ENCODE results near the gene TENM4.

Gene TENM4

DNA sequence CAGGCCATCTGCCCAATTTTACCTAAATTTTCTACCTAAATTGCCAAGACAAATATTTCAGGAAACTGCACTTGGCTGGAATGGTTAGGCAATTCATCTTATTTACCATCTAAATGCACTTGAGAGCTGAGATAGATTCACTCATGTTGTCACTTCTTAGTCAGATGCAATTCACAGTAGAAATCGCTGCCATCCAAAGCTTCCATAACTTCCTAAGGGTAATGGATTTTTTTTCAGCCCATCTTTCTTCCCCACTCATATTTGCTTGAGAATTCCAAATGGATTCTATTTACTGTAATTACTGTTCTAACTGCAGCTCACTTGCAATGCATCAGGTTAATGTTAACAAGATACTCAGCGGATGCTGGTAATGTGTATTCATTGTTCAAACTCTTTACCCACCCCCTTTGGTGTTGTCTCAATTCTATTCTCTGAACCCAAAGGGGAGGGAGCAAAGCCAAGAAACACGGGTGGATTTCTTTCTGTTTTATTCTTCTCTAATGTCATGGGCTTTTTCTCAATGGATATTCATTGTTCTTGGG lies 96.0 kb downstream of the TENM4 start:
- DNase-seq (ENCODE audit: low read depth in 2 of 2), result no peak

DNA sequence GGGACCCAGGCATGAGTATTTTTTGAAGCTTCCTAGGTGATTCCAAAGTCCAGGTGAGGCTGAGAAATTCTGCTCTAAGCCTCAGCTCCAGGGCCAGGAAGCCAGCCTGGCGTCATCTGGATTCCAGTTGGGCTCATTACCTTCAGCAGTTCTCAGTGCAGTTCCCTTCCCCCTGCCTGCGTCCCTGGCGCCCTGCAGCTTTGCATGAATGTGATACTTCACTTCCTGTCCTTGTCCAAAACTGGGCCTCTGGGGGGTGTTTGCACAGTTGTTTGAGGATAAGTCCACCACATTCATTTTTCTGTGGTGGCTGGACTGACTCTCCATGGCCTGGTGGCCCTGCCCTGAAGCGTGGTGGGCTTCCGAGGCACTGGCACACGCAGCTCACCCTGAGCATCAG lies 98.1 kb downstream of the TENM4 start:
- DNase-seq (ENCODE audit: low read depth in 2 of 2), result no peak

DNA sequence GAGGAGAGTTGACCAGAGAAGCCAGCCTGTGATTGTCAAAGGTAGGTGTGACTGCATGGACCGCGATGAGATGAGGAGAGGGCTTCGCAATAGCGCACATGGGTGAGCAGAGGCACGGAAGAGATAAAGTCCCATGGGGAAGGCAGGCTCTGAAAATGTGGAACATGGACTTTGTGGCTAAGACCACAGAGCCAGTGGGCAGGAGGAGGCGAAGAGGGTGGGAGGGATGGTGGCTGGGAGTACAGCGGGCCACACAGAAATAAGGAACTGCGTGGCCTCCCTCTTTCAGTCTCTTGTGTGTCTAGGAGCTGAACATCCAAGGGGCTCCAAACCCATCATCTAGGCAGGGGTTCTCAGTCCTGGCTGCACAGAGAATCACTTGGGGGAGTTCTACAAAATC lies 98.6 kb downstream of the TENM4 start:
- no peak for DNase-seq (ENCODE audit: low read depth in 2 of 2)

DNA sequence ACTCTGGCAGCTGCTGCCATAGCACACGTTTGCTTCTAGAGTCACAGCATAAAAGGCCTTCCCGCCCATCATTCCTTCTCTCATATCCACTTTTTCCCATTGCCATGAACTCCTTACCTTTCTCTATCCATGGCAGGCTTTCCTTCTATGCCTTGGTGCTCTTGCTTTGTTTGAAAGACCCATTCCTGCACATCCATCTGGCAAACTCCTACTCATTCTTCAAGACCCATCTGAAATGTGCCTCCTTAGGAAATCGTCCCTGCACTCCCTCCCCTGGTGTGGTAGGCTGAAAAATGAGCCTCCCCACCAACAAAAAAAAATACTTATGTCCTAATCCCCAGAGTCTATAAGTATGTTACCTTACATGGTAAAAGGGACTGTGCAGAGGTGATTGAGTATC lies 100.3 kb downstream of the TENM4 start:
- DNase-seq (ENCODE audit: low read depth in 2 of 2), result no peak

DNA sequence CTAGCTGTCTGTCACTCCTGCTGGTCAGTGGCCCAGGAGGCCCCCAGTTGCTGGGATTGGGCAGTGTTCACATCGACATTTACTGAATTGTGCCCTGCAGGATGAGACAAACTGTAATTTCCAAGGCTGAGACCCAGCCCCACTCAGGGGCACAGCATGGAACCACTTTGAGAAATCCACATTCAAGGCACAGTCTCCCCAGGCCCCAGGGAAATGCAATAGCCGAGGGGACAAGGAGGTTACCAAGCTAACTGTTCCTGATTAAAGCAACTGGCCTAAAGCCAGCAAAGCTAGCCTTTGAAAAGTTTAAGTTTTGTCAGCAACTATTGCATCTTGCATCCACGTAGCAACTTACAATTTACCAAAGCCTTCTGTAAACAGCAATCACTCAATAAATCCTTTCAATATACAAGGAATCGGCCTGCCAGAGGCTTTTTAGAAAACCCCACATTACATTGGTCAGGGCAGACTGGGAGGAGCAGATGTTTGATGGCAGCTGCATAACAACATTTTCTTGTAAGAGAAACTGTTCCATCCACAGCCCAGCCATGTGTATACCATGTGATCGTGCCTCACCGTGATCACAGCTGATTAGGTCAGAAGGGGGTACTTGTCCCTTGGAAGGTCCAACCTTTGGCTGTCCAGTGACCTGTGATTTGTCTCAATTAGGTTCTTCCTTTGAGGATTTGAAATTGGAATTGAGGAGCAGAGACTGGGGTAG lies 103.9 kb downstream of the TENM4 start:
- DNase-seq (ENCODE audit: low read depth in 2 of 2), result no peak

DNA sequence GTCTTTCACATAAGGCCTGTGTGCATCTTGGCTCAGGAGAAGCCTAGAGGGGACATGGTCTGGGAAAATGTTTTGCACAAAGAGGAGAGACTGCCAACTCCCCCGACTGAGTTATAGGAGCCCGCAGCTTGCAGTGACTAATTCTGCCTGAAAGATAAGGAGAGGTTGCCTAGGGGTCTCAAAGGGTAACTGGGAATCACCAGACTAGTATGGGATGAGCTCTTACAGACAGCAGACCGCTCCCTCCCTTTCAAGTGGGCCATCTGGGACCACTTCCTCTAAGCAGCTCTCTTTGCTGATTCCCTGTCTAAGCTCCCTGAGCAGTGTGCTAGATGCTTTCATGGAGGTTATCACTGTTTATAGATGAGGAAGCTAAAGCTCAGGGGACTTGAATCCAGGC lies 105.1 kb downstream of the TENM4 start:
- no peak for DNase-seq (ENCODE audit: low read depth in 2 of 2)

DNA sequence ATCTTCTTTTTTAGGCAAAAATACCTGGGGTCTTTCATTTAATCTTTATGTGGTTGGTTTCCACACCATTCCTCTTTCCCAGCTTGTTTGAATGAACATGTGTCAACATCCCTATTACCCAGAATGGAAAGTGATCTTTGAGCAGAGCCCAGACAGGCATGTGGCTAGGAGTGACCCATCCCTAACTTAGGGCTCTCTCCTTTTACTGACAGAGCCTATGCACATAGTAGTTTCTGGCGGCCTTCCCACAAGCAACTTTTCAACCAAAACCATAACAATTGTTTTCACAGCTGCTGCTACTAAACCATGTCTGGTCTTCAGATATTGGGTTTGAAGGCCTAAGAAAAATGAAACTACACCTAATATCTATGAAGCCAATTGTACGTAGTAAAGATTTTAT lies 107.5 kb downstream of the TENM4 start:
- no peak for DNase-seq (ENCODE audit: low read depth in 2 of 2)

DNA sequence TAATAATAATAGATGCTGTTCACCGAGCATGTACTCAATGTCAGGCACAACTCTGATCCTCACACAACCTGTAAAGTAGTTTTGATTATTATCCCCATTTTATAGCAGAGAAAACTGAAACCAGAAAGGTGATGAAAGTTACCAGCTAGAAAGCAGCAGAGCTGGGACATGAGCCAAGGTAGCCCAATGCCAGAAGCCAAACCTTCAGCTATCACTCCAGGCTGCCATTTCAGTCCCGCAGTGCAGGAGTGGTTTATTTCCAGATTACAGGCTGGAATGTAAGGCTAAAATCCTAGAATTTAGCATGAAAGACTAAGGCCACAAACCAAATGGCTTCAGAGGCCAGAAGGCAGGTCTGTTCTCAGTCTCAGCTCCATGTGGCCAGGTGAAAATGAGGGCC lies 108.8 kb downstream of the TENM4 start:
- no peak for DNase-seq (ENCODE audit: low read depth in 2 of 2)

DNA sequence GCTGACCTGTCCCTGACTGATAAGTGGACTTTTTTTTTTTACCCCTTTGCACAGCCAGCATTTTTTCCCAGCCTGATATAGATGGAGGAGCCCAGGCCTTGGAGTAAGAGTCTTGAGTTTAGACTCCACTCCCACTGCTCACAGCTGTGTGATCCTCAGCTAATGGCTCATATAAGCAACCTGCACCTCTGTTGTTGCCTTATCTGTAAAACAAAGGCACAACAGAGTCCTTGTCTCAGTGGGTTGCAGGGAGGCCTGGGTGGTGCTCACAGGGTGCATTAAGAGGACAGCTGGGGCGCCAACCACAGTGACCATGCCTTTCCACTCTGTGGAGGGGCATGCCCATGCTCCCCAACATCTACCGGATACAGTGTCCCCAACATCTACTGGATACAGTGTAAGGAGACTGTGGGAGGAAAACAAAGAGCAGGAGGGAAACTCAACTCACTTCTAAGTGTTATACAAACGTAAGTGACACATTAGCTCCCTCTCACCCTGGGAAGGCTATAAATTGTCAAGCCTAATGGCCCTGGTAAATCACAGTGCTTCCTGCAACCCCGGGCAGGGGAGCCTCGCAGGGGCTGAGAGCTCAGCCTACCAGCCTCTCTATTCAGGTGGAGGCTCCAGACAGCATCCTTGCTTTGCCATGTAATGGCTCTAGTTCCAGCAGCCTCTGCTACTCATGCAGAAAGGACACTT lies 109.5 kb downstream of the TENM4 start:
- DNase-seq (ENCODE audit: low read depth in 2 of 2), result no peak

DNA sequence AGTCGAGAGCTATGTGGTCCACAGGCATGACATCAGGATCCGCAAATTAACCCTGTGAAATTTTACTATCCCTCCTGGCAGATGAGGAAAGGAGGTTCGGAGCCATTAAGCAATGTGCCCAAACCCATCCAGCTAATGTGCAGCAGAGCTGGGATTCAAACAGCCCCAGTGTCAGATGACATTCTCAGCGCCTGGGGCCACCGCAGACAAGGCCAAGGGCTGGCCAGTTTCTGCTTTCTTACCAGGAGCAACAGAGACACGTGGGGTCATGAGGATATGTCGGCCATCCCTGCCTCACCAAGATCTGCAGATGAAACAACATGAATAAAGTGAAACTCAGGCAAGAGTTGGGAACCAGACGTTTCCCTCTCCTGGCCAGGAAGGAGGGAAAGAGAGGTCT lies 110.2 kb downstream of the TENM4 start:
- DNase-seq (ENCODE audit: low read depth in 2 of 2), result no peak

DNA sequence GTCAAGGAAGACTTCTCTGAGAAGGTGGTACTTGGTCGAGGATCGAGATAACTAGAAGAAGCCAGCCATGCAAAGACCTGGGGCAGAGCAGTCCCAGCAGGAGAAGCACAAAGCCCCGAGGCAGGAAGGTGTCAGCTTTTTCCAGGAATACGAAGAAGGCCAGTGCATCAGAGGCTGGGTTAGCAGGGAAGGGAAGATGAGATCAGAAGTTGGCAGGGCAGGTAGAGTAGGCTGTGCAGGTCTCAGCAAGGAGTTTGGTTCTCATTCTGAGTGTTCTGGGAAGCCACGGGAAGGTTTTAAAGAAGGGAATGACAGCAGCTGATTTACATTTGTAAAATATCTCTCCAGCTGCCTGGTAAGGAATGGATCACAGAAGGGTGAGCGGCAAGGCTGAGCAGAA lies 111.3 kb downstream of the TENM4 start:
- no peak for DNase-seq (ENCODE audit: low read depth in 2 of 2)

DNA sequence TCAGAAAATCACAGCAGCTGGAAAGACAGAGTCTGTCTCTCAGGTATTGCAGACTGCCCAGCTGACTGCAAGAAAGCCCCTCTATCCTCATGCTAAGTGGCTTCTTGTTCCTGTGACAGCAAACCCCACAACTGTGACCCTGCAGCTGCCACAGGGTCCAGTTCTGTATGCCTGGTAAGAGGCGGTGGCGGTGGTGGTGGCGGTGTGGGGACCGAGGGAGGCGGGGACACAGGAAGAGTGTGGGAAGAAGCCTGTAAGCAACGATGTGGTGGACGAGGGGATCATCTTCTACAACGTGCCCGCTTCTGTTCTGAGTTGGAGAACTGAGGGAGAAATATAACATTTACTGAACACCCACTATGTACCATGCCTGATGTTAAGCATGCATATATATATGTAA lies 112.4 kb downstream of the TENM4 start:
- DNase-seq (ENCODE audit: low read depth in 2 of 2), result no peak

DNA sequence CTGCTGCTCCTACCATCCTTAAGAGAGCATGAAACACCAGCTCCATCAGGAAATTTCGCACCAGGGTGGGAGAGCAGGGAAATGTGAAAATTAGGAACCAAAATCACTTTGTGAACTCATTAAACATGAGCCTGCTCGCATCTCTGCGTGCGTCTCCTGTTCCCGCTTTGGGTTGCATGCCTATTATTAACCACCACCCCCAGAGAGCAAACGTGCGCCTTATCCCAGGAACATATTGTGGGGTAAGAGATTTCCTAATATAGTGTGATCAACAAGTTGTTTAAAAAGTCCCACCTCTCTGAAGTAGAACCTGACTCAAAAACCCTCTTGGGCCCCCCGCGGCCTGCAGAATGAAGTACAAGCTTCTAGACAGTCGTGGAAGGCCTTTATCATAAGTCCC lies 115.0 kb downstream of the TENM4 start:
- no peak for DNase-seq (ENCODE audit: low read depth in 2 of 2)

DNA sequence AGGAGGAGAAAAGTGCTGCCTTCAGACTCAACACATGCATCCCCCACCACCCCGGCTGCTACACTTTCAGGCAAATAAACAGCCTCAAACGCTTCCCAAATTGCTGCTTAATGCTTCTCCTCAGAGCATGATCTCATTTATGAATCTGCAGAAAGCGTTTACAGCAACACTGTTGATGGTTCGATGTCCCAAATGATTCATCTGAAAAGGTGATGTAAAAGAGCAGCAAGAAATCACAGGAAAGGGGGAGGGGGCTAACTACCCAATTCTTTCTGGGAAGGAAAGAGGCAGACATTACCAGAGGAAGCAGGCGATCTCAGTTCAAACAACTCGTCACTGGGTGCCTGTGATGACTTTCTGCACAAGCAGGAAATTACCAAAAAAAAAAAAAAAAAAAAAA lies 119.6 kb downstream of the TENM4 start:
- no peak for DNase-seq (ENCODE audit: low read depth in 2 of 2)

DNA sequence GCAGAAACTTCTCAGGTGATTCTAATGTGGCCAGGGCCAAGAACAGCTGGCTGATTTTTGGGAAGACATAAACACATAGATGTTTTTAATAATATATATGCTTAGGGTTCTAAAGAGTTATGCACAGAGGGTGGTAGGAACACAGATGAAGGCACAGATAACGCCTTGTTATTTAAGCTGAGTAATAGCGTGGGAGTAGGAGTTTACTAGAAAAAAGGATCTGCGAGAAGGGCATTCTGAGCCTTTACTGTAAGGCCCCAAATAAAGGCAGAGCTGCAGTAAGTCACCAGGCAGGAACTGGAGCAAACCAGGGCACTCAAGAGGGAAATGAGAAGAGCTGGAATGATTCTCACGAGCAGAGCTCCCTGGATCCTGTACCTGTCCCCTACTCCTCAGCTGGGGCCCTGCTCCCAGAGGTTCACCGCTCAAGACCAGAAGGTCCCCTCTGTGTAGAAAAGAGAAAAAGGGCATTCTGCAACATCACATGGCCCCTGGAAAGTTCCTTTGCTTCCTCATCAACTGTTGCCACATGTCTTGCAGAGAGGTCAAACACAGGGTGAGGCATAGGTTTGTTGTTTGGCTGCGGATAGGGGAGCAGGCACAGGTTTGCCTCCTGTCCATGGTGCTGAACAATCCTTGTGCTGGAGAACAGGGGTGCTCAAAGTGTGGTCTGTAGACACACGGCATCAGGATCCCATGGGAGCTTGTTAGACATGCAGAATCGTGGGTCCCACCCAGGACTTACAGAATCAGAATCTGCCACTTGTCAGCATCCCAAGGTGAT lies 125.7 kb downstream of the TENM4 start:
- no peak for DNase-seq (ENCODE audit: low read depth in 2 of 2)

DNA sequence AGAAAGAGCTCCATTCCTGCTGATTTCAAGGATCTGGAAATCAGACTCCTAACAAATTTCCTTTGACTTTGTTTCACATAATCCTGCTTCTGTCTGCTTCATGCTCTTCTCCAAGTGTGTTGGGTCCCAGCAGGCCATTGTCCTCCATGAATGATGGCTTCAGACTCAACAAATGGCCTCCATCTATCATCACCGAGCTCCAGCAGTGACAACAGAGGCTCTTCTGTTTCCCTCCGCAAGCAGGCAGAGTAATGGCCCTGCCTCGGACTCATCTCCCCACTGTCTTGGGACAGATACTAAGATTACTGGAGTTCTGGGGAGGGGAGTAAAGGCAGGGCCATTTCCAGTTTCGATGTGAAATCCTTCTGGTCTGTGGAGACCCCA lies 127.3 kb downstream of the TENM4 start:
- DNase-seq (ENCODE audit: low read depth in 2 of 2), result no peak

DNA sequence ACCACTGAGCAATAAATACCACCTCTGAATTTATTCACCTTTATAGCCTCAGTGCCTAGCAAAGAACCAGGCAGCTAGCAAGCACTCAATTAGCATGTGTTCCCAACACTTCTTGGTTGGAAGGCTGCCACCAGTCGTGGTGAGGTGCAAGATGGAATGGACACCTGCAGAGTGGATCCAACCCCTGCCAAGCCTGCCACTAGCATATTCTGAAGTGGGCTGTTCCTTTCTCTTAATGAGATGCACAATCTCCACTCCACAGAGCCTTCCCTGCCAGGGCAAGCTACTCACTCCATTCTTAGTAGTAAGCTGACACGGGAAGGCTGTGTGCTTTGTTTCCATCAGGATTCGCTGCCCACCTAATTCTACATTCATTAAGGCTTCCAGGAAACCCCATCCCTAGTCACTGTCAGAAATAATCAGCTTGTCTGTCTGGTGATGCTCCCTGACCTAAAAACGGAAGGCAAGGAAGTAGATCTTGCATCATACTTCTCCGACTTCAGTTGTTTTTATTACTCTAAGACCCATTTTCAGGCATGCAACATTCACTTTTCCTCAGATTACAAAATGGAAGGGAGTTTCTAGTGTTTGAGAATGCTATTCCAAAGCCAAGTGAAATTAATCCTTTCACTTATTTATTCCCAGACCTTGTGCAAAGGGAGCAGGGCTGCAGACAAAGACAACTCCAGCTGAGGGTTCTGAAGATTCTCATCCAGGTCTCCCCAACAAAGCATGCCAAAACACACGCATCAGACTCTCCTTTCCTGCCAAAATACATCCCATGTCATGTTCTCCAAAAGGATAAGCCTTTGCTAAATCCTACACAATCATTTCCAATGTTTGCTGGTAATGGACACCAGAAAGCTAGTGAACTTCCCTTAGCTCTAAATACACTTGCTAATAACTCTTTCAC lies 128.0 kb downstream of the TENM4 start:
- DNase-seq (ENCODE audit: low read depth in 2 of 2), result no peak

DNA sequence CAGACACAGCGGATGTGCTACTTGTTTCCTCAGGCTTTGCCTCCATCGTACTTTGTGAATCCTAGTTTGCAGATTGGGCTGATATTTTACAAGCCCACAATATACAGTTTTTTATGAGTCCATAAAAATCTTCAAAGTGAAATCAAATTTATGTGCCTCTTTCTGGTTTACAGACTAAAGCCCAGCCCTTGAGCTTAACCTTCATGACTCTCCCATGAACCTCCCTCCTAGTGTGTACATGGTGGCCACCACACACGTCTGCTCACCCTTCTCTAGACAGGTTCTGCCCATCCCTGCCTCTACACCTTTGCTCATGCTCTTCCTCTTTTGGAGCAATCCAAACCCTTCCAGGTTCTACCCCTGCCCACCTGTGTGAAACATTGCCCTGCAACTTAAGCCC lies 129.4 kb downstream of the TENM4 start:
- no peak for DNase-seq (ENCODE audit: low read depth in 2 of 2)

DNA sequence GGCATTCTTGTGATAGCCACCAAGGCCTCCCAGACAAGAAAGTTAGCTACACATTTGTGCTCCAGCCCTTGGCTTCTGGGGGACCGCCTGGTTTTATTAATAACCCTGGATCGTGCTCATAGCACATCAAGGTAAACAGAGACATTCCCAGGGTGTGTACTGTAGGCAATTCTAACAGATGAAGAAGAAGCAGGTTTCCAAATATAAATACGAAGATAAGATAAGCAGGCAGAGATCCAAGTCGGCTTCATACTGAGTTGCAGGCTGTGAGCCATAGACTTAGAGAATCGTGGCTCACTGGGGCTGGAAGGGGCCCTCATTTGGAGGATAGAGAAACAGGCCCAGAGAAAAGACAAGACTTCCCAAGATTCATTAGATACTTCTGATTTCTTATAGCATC lies 131.4 kb downstream of the TENM4 start:
- DNase-seq (ENCODE audit: low read depth in 2 of 2), result no peak

DNA sequence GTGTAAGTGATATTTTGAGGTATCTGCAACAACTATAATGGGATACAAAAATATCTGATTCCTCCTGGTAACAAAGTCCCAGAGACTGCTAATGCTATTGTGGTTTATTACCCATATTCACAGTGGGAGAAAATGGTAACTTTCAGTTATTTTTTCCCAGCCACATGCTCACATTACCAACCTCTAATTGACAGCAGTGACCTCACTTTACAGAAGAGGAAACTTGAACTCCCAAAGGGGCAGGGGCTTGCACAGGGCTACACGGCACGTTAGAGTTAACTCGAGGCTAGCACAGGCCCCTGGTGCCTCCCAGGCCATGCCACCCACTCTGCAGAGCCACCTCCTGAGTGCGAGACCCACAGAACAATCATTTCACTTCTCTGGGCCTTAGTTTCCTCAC lies 132.4 kb downstream of the TENM4 start:
- DNase-seq (ENCODE audit: low read depth in 2 of 2), result no peak

DNA sequence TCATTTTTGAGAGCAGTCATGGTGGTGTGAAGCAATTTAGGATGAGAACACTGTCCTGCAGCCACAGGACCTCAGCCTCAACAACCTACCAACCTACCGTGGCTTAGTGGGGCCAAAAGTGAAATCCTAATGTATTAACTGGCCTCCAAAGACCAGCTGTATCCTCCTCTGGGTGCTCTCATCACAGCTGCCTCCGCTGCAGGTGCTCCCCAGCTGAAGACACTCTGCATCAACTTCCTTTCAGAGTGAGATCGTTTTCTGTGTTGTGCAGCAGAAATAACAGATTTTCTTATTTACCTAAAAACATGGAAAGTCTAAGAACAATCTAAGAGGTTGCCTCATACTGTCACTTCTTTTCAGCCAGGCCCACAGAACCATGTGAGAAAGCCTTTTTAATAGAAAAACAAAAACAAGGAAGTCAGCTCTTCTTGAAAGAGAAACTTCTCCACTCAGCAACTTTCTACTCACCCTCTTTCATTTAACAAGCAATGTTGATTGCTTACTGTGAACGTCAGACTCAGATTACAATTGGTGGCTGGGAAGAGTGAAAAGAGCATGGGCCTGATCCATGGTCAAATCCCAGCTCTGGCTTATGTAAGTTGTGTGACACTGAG lies 136.1 kb downstream of the TENM4 start:
- no peak for DNase-seq (ENCODE audit: low read depth in 2 of 2)

All from activated CD8-positive, alpha-beta memory T cell treated with anti-CD3 and anti-CD28 coated beads for 4 hours (primary cell).